ENCODE results near the gene GTPBP4.

The GTPBP4 gene

GRCh38 chr10:947881-948280 lies 40.4 kb upstream of the GTPBP4 start:
- Histone ChIP-seq H3K4me1 (ENCODE audit: insufficient read depth, low read length, severe bottlenecking) (peaks cover 24% of the 10 kb centered on the region), H3K9me3 (ENCODE audit: low read length) (no peaks in the 10 kb centered on the region), H4K20me1 (ENCODE audit: insufficient read depth, low read length) (no peaks in the 10 kb centered on the region), H3K27me3 (ENCODE audit: insufficient read depth, low read length) (no peaks in the 10 kb centered on the region), H2AFZ (ENCODE audit: low read length) (no peak overlapping the region), H3K9me2 (ENCODE audit: low read depth, low read length) (no peaks in the 10 kb centered on the region), H3K9ac (ENCODE audit: low read length) (no peak overlapping the region), H3K4me2 (ENCODE audit: low read length) (no peak overlapping the region), H3K27ac (ENCODE audit: low read depth, low read length, poor library complexity, severe bottlenecking) (no peak overlapping the region), H3K4me3 (ENCODE audit: low read depth, low read length, poor library complexity, severe bottlenecking) (no peak overlapping the region), H3K79me2 (ENCODE audit: insufficient read depth, low read length) (no peaks in the 10 kb centered on the region), H3K36me3 (ENCODE audit: insufficient read depth, low read length) (no peaks in the 10 kb centered on the region), H3F3A (ENCODE audit: insufficient read depth, low read length) (no peaks in the 10 kb centered on the region)
- TF ChIP-seq EZH2 (IDR thresholded peaks at IDR 0.05; ENCODE audit: borderline replicate concordance, low read length) = no peak
- TF ChIP-seq CTCF (IDR thresholded peaks at IDR 0.05; ENCODE audit: low read length) = no peak

GRCh38 chr10:948347-948746 lies 39.9 kb upstream of the GTPBP4 start:
- TF ChIP-seq CTCF (IDR thresholded peaks at IDR 0.05; ENCODE audit: low read length) (no peak), EZH2 (IDR thresholded peaks at IDR 0.05; ENCODE audit: borderline replicate concordance, low read length) (no peak)
- Histone ChIP-seq H3F3A (ENCODE audit: insufficient read depth, low read length) (no peaks in the 10 kb centered on the region), H3K27ac (ENCODE audit: low read depth, low read length, poor library complexity, severe bottlenecking) (no peak overlapping the region), H3K9ac (ENCODE audit: low read length) (no peak overlapping the region), H3K27me3 (ENCODE audit: insufficient read depth, low read length) (no peaks in the 10 kb centered on the region), H3K9me3 (ENCODE audit: low read length) (no peaks in the 10 kb centered on the region), H3K36me3 (ENCODE audit: insufficient read depth, low read length) (no peaks in the 10 kb centered on the region), H3K9me2 (ENCODE audit: low read depth, low read length) (no peaks in the 10 kb centered on the region), H3K79me2 (ENCODE audit: insufficient read depth, low read length) (no peaks in the 10 kb centered on the region), H3K4me1 (ENCODE audit: insufficient read depth, low read length, severe bottlenecking) (peaks cover 23% of the 10 kb centered on the region), H4K20me1 (ENCODE audit: insufficient read depth, low read length) (no peaks in the 10 kb centered on the region), H3K4me3 (ENCODE audit: low read depth, low read length, poor library complexity, severe bottlenecking) (no peak overlapping the region), H3K4me2 (ENCODE audit: low read length) (no peak overlapping the region), H2AFZ (ENCODE audit: low read length) (no peak overlapping the region)

GRCh38 chr10:949446-949845 lies 38.8 kb upstream of the GTPBP4 start:
- no peaks in the 10 kb centered on the region for H3K36me3 ChIP-seq (ENCODE audit: insufficient read depth, low read length)
- peaks cover 12% of the 10 kb centered on the region for H3K4me1 ChIP-seq (ENCODE audit: insufficient read depth, low read length, severe bottlenecking)
- H3K4me2 ChIP-seq (ENCODE audit: low read length) = 0 out of 2 replicates have a peak overlapping the region, but pooled peaks have one; percentile 42
- H3K9ac ChIP-seq (ENCODE audit: low read length) = no peak overlapping the region
- TF ChIP-seq CTCF (IDR thresholded peaks at IDR 0.05; ENCODE audit: low read length) (no peak), EZH2 (IDR thresholded peaks at IDR 0.05; ENCODE audit: borderline replicate concordance, low read length) (no peak)
- H3K9me2 ChIP-seq (ENCODE audit: low read depth, low read length) = no peaks in the 10 kb centered on the region
- no peaks in the 10 kb centered on the region for H3K79me2 ChIP-seq (ENCODE audit: insufficient read depth, low read length)
- H3K27me3 ChIP-seq (ENCODE audit: insufficient read depth, low read length) = no peaks in the 10 kb centered on the region
- no peak overlapping the region for H3K4me3 ChIP-seq (ENCODE audit: low read depth, low read length, poor library complexity, severe bottlenecking)
- no peak overlapping the region for H3K27ac ChIP-seq (ENCODE audit: low read depth, low read length, poor library complexity, severe bottlenecking)
- H4K20me1 ChIP-seq (ENCODE audit: insufficient read depth, low read length) = no peaks in the 10 kb centered on the region
- no peaks in the 10 kb centered on the region for H3K9me3 ChIP-seq (ENCODE audit: low read length)
- no peak overlapping the region for H2AFZ ChIP-seq (ENCODE audit: low read length)
- no peaks in the 10 kb centered on the region for H3F3A ChIP-seq (ENCODE audit: insufficient read depth, low read length)
